GM18858 (cell line): ENCODE measurements around the gene ANAPC2.
A peak's percentile ranks its signal among the peaks of the same experiment; 100 is the strongest.

ENCODE experiments used
- ATAC-seq: cut with Tn5 transposase; IDR thresholded peaks from one replicate; pipeline ENCODE4 v1.9.1; 2021; ENCODE audit not compliant: unreplicated experiment

Gene ANAPC2, protein sequence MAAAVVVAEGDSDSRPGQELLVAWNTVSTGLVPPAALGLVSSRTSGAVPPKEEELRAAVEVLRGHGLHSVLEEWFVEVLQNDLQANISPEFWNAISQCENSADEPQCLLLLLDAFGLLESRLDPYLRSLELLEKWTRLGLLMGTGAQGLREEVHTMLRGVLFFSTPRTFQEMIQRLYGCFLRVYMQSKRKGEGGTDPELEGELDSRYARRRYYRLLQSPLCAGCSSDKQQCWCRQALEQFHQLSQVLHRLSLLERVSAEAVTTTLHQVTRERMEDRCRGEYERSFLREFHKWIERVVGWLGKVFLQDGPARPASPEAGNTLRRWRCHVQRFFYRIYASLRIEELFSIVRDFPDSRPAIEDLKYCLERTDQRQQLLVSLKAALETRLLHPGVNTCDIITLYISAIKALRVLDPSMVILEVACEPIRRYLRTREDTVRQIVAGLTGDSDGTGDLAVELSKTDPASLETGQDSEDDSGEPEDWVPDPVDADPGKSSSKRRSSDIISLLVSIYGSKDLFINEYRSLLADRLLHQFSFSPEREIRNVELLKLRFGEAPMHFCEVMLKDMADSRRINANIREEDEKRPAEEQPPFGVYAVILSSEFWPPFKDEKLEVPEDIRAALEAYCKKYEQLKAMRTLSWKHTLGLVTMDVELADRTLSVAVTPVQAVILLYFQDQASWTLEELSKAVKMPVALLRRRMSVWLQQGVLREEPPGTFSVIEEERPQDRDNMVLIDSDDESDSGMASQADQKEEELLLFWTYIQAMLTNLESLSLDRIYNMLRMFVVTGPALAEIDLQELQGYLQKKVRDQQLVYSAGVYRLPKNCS

DNA sequence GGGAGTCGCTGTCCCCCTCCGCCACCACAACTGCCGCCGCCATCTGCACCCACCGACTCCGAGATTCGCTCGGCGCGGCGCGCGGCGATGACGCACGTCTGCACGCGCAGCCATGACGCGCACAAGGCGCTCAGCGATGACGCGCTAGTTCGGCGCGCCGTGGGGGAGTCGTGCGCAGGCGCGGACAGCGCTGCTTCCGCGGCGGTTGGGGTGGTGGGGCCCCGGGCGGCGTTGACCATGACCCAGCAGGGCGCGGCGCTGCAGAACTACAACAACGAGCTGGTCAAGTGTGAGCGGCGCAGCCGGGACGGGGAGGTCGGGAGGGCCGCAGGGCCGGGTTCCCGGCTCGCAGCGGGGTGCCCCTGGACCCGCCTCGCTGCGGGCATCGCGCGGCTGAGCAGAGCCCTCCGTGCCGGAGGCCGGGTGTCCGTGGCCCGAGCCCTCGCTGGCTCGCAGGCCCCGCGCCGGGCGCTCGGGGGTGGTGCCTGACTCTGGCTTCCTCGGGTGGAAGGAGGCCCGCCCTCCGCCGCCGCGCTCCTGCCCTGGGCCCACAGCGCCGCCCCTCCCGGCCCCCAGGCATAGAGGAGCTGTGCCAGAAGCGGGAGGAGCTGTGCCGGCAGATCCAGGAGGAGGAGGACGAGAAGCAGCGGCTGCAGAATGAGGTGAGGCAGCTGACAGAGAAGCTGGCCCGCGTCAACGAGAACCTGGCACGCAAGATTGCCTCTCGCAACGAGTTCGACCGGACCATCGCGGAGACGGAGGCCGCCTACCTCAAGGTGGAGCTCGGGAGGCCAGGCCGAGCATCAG is at the start of gene ANAPC2, which contains the start of gene SSNA1:
TSS of gene ANAPC2 (minus strand) at position 71 of the 807 bp plus-strand sequence. CDS start at position 43, 28 bp downstream.
TSS of gene SSNA1 (plus strand) at position 187 of the 807 bp plus-strand sequence. CDS start at position 238, 51 bp downstream.
- ATAC-seq: peak; percentile 63

DNA sequence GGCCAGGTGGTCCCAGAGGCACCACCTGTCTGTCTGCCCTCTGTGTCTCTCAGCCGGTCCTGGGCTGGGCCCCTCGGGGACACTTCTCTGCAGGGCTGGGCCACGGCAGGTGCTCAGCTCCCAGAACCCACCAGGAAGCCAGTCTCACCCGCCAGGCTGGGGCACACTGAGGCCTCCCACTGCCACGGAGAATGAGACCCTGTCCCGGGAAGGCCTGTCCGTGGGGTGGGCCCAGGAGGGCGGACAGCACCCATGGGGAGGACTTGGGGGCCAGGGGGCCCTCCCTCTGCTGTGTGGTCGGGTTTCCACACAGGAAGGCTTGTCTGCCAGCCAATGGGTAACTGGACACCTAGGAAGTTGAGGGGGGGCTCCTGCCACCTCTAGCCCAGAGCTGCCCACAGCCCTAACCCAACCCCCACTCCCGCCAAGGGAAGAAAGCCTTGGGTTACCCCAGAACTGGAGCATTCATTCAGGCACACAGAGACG is 48.6 kb upstream of the ANAPC2 start:
- no peak for ATAC-seq

DNA sequence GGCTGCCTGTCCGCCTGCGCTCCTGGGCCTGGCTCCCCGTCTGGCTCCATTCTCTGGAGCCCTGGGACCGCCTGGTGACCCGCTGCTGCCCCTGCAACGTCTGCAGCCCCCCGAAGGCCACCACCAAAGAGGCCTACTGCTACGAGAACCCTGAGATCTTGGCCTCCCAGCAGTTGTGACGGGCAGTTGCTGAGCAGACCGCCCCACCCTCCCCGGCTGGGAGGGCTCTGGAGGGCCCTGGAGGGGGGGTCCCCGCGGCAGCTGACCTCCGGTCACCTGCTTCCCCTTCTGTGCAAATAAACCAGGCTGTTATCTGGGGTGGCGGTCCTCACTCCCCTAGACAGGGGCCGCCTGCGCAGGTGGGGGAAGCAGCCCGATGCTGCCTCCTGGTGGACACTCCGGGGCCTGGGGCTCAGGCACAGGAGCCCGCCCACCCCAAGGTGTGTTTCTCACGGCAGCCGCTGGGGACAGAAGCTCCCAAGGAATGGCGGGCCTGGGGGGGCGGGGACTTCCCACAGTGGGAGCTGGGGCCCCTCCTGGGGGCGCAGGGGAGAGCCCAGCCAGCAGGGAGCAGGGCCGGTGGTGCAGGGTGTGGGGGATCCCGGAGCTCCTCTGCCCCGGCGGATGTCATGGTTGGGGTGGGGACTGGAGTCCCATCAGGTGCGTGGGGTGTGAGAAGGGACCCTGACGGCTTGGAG is 48.0 kb upstream of the ANAPC2 start:
- no peak for ATAC-seq

DNA sequence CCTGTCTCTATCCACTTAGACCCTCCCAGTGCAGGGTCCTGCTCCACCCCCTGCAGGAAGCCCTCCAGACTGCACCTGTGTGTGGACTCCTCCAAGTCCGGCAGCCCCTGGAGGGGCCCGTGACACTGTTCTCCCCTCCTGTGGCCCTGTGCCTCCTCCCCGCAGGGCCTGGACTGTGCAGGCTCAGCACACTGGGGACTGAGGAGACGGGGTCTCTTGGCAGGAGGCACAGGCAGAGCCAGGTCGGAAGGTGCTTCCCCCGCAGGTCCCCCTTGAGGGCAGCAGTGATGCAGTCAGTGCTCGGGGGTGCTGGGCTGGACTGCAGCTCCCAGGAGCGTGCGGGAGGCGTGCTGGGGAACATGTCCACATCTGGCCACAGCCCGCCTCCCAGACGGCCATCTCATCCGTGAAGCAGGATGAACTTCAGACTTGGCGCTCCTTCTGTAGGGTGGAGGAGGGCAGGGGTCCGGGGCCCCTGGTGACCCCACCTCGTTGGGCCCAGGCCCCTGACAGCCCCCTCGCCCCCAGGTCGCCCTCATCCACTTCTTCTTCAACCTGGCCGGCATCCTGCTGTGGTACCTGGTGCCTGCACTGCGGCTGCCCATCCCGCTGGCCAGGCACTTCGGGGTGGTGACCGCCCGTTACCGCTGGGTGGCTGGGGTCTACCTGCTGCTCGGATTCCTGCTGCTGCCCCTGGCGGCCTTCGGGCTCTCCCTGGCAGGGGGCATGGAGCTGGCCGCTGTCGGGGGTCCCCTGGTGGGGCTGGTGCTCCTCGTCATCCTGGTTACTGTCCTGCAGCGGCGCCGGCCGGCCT is 47.3 kb upstream of the ANAPC2 start:
- no peak for ATAC-seq

DNA sequence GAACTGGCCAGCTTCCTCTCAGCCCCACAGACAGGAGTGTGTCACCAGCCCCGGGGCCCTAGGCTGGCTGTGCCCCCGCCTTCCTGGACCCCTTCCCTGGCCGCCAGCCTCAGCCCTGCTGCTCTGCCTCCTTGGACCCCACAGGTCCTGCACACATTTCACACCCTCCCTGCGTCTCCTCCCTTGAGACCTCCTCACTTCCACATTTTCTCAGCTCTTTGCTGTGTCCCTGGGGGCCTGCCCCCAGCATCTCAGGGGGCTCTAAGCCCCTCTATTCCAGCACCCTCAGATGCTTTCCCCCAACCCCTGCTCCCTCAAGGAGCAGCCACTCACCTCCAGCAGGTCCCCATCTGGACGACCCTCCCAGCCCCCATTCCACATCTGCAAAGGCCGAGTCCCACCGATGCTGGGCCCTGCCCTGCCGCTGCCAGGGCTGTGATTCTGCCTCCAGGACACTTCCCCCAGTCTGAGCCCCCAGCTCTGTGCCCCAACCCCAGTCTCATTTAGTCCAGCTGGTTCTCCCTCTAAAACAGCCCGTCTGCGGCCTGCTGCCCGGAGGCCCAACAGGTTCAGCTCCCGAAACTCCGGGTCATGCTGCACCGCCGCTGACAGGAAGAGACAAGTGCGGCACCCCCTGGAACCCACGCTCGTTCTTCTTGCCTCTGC is 46.5 kb upstream of the ANAPC2 start:
- no peak for ATAC-seq

DNA sequence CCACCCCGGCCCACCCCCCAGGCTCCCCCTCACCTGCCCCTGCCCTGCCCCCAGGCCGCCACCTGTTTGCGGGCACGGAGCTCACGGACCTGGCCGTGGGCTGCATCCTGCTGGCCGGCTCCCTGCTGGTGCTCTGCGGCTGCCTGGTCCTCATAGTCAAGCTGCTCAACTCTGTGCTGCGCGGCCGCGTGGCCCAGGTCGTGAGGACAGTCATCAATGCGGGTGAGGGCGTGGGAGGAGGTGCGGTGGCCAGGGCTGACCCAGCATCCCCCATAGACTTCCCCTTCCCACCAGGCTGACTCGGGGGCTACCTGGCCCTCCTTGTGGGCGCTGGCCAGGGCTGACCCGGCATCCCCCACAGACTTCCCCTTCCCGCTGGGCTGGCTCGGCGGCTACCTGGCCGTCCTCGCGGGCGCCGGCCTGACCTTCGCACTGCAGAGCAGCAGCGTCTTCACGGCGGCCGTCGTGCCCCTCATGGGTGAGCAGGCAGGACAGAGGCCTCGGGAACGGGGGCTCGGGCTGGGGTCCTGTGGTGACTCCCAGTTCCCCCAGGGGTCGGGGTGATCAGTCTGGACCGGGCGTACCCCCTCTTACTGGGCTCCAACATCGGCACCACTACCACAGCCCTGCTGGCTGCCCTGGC is 45.8 kb upstream of the ANAPC2 start:
- ATAC-seq: no peak

DNA sequence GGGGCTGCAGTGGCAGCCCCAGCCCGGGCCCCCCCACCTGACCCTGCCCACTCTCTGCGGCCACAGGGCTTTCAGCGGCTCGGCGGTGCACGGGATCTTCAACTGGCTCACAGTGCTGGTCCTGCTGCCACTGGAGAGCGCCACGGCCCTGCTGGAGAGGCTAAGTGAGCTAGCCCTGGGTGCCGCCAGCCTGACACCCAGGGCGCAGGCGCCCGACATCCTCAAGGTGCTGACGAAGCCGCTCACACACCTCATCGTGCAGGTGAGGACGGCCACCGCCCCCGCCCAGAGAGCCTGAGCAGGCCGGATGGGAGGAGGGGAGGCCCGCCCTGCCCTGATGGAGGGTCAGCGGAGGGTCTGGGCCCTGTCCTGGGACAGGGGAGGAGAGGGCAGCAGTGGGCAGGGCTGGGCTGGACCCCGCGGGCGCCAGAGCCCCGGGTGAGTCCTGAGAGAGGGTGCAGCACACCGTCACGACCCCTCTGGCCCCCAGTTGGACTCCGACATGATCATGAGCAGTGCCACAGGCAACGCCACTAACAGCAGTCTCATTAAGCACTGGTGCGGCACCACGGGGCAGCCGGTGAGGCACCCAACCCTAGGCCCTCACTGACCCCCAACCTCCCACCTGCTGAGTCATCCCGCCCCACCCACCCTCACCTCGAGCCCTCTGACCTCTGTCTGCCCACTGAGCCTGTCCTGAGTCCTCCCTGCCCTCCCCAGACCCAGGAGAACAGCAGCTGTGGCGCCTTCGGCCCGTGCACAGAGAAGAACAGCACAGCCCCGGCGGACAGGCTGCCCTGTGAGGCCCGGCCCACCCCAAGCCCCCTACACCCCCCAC is 45.0 kb upstream of the ANAPC2 start:
- ATAC-seq: no peak

DNA sequence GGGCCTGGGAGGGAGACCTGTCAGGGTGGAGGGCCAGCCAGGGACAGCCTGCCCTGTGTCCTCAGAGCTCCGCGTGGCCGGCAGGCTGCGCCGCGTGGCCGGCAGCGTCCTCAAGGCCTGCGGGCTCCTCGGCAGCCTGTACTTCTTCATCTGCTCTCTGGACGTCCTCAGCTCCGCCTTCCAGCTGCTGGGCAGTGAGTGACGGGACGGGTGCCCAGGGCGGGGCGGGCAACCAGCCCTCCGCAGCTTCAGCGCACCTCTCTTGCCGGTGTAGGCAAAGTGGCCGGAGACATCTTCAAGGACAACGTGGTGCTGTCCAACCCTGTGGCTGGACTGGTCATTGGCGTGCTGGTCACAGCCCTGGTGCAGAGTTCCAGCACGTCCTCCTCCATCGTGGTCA is 44.1 kb upstream of the ANAPC2 start:
- ATAC-seq: no peak

DNA sequence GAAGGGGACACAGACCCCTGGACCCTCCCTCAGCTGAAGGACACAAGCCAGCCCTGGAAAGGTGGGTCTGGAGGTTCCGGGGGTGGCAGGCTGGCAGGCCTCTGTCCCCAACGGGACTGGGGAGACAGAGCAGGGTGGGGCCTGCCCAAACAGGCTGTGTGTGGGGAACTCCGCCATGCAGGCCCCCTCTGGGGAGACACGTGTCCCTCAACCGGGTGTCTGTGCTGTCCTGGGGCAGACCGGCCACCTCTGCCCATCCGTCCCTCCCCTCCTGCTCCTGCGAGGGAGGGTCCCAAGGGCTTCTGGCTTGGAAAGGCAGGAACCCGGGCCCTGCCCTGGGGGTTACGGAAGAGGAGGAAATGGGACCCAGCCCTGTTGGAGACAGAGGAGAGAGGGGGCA is 43.7 kb upstream of the ANAPC2 start:
- no peak for ATAC-seq

DNA sequence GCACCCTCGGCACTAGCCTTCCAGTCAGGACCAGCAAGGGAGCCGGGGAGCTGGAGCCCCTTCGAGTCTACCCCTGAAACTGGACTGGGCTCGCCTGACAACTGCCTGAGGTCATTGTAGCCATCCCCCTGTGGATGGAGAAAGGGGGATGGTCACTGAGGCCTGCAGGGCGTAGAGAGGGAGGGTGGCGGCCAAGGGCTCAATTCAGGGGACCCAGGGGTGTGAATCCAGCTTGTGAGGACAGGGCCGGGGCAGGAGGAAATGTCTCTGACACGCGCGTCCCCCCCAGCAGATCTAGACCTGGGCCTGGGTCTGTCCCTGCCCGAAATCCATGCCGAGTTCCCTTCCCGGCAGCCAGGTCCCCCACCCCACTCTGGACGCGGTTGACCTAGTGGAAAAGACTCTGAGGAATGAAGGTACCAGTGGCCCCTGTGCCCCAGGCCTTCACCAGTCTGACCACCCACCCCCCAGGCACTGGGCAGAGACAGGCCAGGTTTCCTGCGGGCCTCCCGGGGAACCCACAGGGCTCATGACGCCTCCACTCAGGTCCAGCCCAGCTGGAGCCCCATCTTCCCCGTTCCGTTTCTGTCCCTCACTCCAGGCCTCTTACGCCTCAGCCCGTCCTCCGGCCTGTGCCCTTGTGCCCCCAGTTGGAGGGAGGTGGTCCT is 43.1 kb upstream of the ANAPC2 start:
- no peak for ATAC-seq

DNA sequence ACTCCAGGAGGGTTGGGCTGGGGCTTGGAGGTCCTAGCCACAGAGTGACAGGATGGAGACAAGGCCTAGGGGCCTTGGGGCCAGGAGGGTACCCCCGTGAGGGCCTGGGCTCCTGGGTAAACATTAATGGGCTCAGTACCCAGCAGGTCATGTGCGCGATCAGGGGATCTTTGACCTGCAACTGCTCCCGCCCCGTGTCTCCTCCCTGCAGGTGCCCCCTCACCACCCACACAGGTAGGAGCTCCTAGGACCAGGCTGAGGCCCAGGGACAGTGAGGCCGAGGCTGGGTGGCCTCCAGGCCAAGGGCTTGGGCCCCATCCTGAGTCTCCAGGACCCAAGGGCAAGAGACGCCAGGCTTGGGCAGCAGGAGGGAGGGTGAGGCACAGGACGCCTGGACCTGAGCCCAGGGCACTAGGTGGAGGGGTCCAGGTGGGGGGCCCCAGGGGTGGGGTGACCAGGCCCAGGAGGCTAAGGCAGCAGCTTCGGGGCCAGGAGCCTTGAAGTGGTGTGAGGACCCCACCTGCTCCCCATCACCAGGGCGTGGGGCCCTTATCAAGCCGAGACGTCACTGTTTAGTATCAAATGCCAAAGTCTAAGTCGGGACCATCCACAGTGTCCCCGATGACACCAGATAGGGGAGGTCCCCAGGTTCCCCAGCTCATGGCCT is 42.5 kb upstream of the ANAPC2 start, which contains the start of gene SLC34A3:
TSS of gene SLC34A3 (plus strand) at position 197 of the 667 bp plus-strand sequence. CDS start 802 bp downstream, outside the sequence.
- ATAC-seq: no peak

DNA sequence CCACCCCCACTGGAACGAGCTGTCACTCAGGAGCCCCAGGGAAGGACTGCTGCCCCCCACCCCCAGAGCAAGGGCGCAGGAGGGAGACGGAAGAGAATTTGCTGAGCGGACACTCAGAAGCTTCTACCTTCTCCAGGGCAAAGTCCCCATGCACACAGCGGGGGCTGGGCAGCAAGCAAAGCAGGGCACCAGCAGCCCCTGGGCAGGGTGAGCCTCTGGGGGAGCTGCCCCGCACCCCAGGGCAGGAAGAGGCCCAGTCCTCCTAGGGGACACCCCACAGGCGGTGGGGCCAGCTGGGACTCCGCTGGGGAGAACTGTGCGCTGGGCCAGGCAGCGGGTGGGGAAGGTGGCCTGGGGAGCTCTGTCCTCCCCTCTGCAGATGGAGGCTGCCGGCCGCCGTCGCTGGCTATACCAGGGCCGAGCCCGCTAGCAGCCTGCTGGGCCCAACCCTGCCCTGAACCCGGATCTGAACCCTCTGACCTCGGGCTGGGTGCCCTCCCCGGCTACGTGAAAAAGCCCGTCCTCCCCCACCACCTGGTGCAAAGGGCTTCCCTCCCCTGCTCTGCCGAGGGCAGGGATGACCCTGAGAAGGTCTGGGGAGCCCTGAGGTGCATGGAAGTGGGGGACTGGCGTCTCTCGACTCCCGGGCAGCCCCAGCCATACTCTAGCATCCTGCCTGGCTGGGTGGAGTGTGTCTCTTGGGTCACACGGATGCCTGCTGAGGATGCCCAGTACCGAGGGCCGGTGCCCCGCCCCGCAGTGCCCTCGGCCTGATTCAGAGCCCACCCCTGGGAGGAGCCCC is 41.7 kb upstream of the ANAPC2 start:
- ATAC-seq: no peak

DNA sequence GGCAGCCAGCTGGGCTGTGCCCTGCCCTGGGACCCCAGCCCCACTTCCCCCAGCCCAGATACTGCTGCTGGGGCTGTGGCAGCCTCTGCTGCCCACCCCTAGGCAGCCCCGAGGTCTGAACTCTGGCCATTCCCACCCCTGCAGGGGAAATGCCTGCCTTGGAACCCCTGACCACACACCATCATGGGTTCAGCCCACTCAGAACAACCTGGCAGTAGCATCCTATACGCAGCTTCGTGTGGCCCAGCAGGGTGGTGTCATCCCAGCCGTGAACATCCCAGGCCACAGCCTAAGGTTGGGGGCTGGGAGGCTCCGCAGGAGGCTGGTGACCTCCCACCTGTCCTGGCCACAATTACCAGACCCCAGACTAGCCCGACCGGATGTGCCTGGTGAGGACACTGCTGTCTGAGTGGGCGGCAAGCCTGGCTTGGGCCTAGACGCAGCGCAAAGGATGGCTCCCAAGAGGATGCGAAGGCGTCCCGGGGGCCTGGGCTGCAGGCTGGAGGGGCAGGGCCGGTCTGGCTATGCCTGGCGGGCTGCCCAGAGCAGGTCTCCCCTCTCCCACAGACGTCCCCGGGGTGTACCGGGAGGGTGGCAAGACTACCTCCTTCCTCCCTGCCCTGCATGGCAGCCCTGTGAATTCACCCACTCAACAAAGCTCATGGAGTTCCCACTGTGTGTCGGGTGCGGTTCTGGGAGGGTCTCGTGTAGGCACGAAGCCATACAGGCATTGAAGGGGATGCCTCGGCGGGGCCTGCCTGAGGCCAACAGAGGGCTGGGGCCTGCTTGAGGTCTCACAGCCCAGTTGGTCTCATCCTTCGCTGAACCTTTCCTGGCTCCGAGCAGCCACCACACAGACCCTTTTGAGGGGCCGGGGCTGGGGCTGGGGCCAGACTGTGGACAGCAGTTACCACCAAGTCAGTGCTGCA is 40.9 kb upstream of the ANAPC2 start:
- no peak for ATAC-seq

DNA sequence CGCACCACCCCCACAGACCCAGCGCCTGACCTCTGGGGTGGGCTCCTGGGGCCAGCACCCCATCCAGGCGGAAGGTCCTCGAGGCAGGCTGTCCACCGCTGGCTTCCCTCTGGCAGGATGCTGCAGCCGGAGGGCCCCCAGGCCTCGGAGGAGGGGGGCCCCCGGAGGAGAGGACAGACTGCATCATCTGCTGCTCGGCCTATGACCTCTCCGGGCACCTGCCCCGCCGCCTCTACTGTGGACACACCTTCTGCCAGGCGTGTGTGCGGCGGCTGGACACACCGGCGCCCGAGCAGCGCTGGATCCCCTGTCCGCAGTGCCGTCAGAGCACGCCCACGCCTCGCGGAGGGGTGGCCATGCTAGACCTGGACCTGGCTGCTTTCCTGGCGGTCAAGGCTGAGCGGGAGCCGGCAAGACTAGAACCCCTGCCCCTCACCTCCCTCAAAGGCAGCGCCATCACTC is 40.2 kb upstream of the ANAPC2 start:
- no peak for ATAC-seq
